Right cardiac atrium (tissue), 5 donors: ENCODE data around the gene RELL1. TPM values are rescaled to one million over a fixed set of nuclear protein-coding genes. Genes with fewer than 3 reads are reported as not detected.
A peak's percentile ranks its signal among the peaks of the same experiment; 100 is the strongest.

Experiments
- ATAC-seq, 2 donors: fragments of 200-7000 bp; cut with Tn5 transposase; one replicate each; pipeline versions ENCODE4 v1.8.0 to v1.9.1; 2020; ENCODE audit warnings: moderate library complexity in 2 of 2, mild to moderate bottlenecking in 1 of 2
- DNase-seq, 3 donors: peaks; one replicate each; pipeline ENCODE4 v3.0.0-alpha.2; 2020
- H3K27ac ChIP-seq: one replicate; pipeline ENCODE4 v1.5.1; 2013; ENCODE audit warnings: mild to moderate bottlenecking, low read length, control low read depth, moderate library complexity
- H3K27me3 ChIP-seq: one replicate; pipeline ENCODE4 v1.6.1; 2013; ENCODE audit not compliant: control insufficient read depth, insufficient read depth
- H3K4me1 ChIP-seq: one replicate; pipeline ENCODE4 v1.6.1; 2013; ENCODE audit warnings: low read length; ENCODE audit not compliant: control insufficient read depth, insufficient read depth
- H3K4me3 ChIP-seq: one replicate; pipeline ENCODE4 v1.5.1; 2013; ENCODE audit warnings: low read length, control low read depth
- H3K9me3 ChIP-seq: one replicate; pipeline ENCODE4 v1.6.1; 2013; ENCODE audit warnings: low read length; ENCODE audit not compliant: control insufficient read depth
- WGBS: extraction: QIAGEN DNeasy Blood & Tissue Kit; methylation state at CpG from one replicate; pipeline ENCODE4 v1.1.7; 2013; 5-methylcytosine and 5-hydroxymethylcytosine counted together
- intact Hi-C, 4 donors: fragments of 100-400 bp; cut with DNase I; formaldehyde crosslinking; loops; one replicate each; pipeline versions ENCODE4 v1.11.0 to v1.14.0; 2022 to 2023
- polyA plus RNA-seq: library from polyadenylated mRNA; stranded (reverse); fragments of 200-250 nt; gene quantifications from one replicate; pipeline ENCODE4 v1.2.3, GENCODE V29; 2013
- total RNA-seq, 4 donors: library from RNA; stranded (reverse); fragmentation: NEBNext Ultra II Directional; extraction: Animal tissue kit (Norgen Biotek cat#: 25700); gene quantifications; one replicate each; pipeline ENCODE4 v1.2.1, GENCODE V29; 2021
- donor health status: healthy with polysubstance abuse.
- donor health status: DM: no; HTN: yes; CAD: no.
- donor health status: DM: no; HTN: no; CAD: no.
- donor health status: DM: no; HTN: yes; CAD: no; lungs with severe emphysema.
- donor health status: DM: yes; HTN: yes; CAD: no.

RELL1 gene
- total and polyA plus RNA-seq, 5 donors, result 2.1 to 31.1 (median 19.3) TPM

GRCh38 chr4:37693030-37693429 is 6.9 kb upstream of the RELL1 start:
- intact Hi-C loops, result no loop called here
- 94% methylated on average over 2 of the region's 2 CpGs for WGBS
- DNase-seq, result no peak

GRCh38 chr4:37690976-37691375 is 4.8 kb upstream of the RELL1 start:
- intact Hi-C loops, result no loop called here
- 85% methylated on average over 3 of the region's 3 CpGs for WGBS
- Histone ChIP-seq H3K27me3 (no peaks in the 10 kb centered on the region), H3K4me3 (no peak overlapping the region), H3K9me3 (no peaks in the 10 kb centered on the region), H3K27ac (no peak overlapping the region), H3K4me1 (no peaks in the 10 kb centered on the region)
- DNase-seq (no peak), ATAC-seq (no peak)

More at GRCh38 chr4:37693030-37693429, 6.9 kb upstream of the RELL1 start:
- no peak overlapping the region for H3K27ac ChIP-seq
- H3K4me1 ChIP-seq, result no peaks in the 10 kb centered on the region
- H3K9me3 ChIP-seq, result no peaks in the 10 kb centered on the region
- H3K27me3 ChIP-seq, result no peaks in the 10 kb centered on the region
- no peak overlapping the region for H3K4me3 ChIP-seq
- ATAC-seq, result no peak

- DNase-seq, result no peak
- intact Hi-C loops, result loop anchor here in 2 of 4 donors (5.0 to 10.0 kb wide), 2 partner anchors 65 to 82 kb away; no protein-coding TSS in a partner anchor
- H3K27me3 ChIP-seq, result no peaks in the 10 kb centered on the region
- no peak overlapping the region for H3K4me3 ChIP-seq
- no peaks in the 10 kb centered on the region for H3K9me3 ChIP-seq
- no peak overlapping the region for H3K27ac ChIP-seq
- H3K4me1 ChIP-seq, result no peaks in the 10 kb centered on the region
- 99% methylated on average over 1 of the region's 1 CpG for WGBS
- no peak for ATAC-seq
These were observed 3.3 kb upstream of the RELL1 start for GRCh38 chr4:37689353-37690095.

DNA sequence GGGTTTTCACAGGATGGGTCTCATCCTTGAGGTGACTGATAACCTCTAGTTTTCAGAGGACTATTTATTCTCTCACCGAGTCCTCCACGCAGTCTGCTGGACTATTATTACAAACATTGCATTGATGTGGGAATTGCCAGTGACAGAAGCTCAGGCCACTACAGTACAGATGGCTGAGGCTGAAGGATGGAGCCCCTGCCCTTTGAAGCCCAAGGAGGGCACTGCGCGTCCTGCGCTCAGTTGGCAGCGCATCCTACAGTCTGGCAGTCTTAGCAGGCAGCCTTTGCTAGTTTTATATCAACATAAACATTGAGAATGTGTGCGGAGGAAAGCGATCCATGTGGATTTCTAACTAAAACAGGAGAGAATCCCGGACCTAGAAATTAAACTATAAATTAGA is 1.5 kb upstream of the RELL1 start:
- intact Hi-C loops, result loop anchor here in 2 of 4 donors (5.0 to 10.0 kb wide), 2 partner anchors 63 to 80 kb away; no protein-coding TSS in a partner anchor
- Histone ChIP-seq H3K27ac (no peak overlapping the region), H3K9me3 (no peaks in the 10 kb centered on the region), H3K27me3 (no peaks in the 10 kb centered on the region), H3K4me3 (no peak overlapping the region), H3K4me1 (peaks cover 2% of the 10 kb centered on the region)
- ATAC-seq (no peak), DNase-seq (no peak)
- 89% methylated on average over 9 of the region's 9 CpGs for WGBS

- Histone ChIP-seq H3K4me1 (peaks cover 2% of the 10 kb centered on the region), H3K27ac (no peak overlapping the region), H3K4me3 (peak overlapping the region; percentile 57), H3K27me3 (no peaks in the 10 kb centered on the region), H3K9me3 (no peaks in the 10 kb centered on the region)
- ATAC-seq, result no peak
- DNase-seq, result no peak
- intact Hi-C loops, result loop anchor here in 2 of 4 donors (5.0 to 10.0 kb wide), 2 partner anchors 62 to 80 kb away; no protein-coding TSS in a partner anchor
- whole genome bisulfite sequencing, result 27% methylated on average over 9 of the region's 9 CpGs
These were observed 1.0 kb upstream of the RELL1 start for GRCh38 chr4:37687194-37687562.

DNA sequence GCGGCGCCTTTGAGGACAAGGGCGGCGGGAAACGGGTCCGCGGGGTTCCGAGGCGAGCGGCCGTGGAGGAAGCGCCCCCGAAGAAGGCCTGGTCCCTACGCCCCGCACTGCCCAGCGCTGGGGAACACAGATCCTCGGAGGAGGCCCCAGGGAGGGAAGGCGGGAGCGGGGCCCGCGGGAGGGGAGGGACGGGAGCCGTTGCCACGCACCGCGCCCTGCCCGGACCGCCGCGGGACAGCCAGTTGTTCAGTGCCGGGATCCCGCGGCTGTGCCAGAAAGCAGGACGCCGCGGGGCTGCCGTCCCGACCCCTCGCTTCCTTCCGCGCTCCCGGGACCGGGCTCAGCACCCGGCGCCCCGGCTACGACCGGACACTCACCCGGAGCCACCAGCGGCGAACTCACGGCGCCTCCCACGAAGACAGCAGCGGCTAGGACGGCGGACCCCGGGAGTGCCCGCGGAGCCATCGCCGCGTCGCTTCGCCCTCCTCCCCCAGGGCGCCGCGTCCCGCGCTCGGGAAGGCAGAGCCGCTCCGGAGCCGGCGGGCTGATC is 278 bp downstream of the RELL1 start:
- ATAC-seq, result peak; percentile 39 to 56

GRCh38 chr4:37685161-37685822 is 884 bp downstream of the RELL1 start:
- 2% methylated on average over 16 of the region's 16 CpGs for WGBS
- ATAC-seq, result no peak
- H3K27me3 ChIP-seq, result no peaks in the 10 kb centered on the region
- H3K27ac ChIP-seq, result peak overlapping the region; percentile 95
- H3K4me1 ChIP-seq, result peaks cover 2% of the 10 kb centered on the region
- H3K9me3 ChIP-seq, result no peaks in the 10 kb centered on the region
- peak overlapping the region; percentile 85 for H3K4me3 ChIP-seq
- DNase-seq, result no peak
- intact Hi-C loops, result loop anchor here in 2 of 4 donors (5.0 to 10.0 kb wide), 2 partner anchors 60 to 78 kb away; no protein-coding TSS in a partner anchor

More for the DNA sequence above, 278 bp downstream of the RELL1 start:
- DNase-seq, result peak in 2 of 3 donors; percentile 68 to 82
- H3K27me3 ChIP-seq, result no peaks in the 10 kb centered on the region
- peaks cover 2% of the 10 kb centered on the region for H3K4me1 ChIP-seq
- H3K9me3 ChIP-seq, result no peaks in the 10 kb centered on the region
- intact Hi-C loops, result loop anchor here in 2 of 4 donors (5.0 to 10.0 kb wide), 2 partner anchors 61 to 79 kb away; no protein-coding TSS in a partner anchor
- H3K27ac ChIP-seq, result peak overlapping the region; percentile 95
- peak overlapping the region; percentile 85 for H3K4me3 ChIP-seq
- under 1% methylated on average over 75 of the region's 75 CpGs for WGBS

GRCh38 chr4:37684154-37684553 is 2.0 kb downstream of the RELL1 start:
- no peaks in the 10 kb centered on the region for H3K27me3 ChIP-seq
- H3K9me3 ChIP-seq, result no peaks in the 10 kb centered on the region
- intact Hi-C loops, result loop anchor here in 1 of 4 donors (10.0 kb wide), 1 partner anchor 59 kb away; no protein-coding TSS in a partner anchor
- ATAC-seq (no peak), DNase-seq (no peak)
- peaks cover 2% of the 10 kb centered on the region for H3K4me1 ChIP-seq
- H3K27ac ChIP-seq, result no peak overlapping the region
- 95% methylated on average over 2 of the region's 2 CpGs for WGBS
- no peak overlapping the region for H3K4me3 ChIP-seq

GRCh38 chr4:37682701-37683401 is 3.3 kb downstream of the RELL1 start:
- intact Hi-C loops, result loop anchor here in 1 of 4 donors (10.0 kb wide), 1 partner anchor 58 kb away; no protein-coding TSS in a partner anchor
- ATAC-seq, result no peak
- 65% methylated on average over 7 of the region's 7 CpGs for WGBS
- Histone ChIP-seq H3K27me3 (no peaks in the 10 kb centered on the region), H3K27ac (no peak overlapping the region), H3K4me3 (no peak overlapping the region), H3K9me3 (no peaks in the 10 kb centered on the region), H3K4me1 (peaks cover 6% of the 10 kb centered on the region)
- DNase-seq, result no peak

- H3K27ac ChIP-seq, result no peak overlapping the region
- no peak for ATAC-seq
- no peaks in the 10 kb centered on the region for H3K27me3 ChIP-seq
- no peak for DNase-seq
- WGBS, result 98% methylated on average over 1 of the region's 1 CpG
- H3K4me3 ChIP-seq, result no peak overlapping the region
- intact Hi-C loops, result loop anchor here in 1 of 4 donors (10.0 kb wide), 1 partner anchor 55 kb away; no protein-coding TSS in a partner anchor
- H3K9me3 ChIP-seq, result no peaks in the 10 kb centered on the region
- peaks cover 6% of the 10 kb centered on the region for H3K4me1 ChIP-seq
These were observed 6.1 kb downstream of the RELL1 start for GRCh38 chr4:37680089-37680488.
